ENCODE data around the gene DGKE.

The DGKE gene

DNA sequence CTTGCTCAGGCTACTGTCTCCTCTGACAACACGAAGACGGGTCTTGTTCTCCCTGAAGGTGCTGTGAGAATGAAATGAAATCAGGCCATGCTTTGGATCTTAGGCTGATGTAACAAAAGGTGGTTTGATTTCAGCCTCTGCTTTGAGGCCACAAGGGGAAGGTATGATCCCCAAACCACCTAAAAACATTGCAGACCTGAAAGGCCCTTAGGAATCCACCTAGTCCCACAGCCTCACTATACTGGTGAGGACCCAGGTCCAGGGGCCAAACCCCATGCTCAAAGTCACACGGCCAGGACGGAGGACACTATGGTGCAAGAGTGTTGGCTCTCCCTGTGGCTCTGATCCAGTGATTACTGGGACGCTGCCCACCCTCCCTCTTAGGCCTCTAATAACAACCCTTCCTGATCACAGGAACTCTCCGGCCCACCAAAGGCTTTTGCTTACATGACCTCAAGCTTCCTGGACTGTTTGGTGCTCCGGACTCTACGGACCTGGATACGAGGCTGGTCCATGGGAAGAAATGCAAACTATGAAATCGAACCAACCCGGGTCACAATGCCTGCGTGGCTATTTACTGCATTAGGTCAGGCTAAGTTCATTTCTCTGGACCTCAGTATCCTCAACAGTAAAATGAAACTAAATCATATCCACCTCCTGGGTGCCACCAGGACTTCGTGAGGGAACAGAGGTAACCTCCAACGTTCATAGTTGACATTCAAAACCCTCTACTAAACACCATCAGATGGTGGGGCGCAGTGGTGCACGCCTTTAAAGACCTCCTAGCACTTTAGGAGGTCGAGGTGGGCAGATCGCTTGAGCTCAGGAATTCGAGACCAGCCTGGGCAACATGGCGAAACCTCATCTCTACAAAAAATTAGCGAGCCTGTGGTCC, 78.4 kb downstream of the DGKE start:
- DNase-seq (ENCODE audit: extremely low read depth in 1 of 2, low read depth in 1 of 2), result no peak

DNA sequence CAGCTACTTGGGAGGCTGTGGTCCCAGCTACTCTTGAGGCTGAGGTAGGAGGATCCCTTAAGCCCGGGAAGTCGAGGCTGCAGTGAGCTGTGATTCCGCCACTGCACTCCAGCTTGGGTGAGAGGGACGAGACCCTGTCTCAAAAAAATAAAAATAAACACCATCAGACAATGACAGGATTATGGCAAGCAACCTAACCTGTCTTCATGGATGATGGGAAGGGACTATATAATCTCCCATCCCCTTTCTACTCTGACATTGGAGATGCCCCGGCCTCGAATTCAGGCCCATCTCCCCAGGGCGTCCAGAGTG, 79.0 kb downstream of the DGKE start:
- no peak for DNase-seq (ENCODE audit: extremely low read depth in 1 of 2, low read depth in 1 of 2)

DNA sequence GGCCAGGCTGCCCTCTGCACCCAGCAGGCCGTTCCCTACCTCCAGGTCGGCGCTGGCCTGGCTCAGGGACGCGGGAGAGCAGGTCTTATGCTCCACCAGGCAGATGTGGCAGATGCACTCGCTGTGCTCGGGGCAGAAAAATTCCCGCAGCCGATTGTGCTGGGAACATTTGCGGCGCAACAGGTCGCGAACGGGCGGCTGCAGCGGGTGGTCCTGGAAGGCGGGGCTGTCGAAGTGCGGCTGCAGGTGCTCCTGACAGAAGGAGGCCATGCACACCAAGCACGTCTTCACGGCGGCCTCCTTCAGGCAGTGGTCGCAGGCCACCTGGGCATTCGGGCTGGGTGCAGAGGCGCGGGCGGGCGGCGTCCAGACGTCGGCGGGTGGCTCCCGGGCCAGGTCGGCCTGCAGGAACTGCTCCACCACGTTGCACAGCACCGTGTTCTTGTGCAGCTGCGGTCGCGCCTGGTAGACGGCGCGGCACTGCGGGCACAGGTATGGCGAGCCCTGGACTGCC, 79.5 kb downstream of the DGKE start:
- DNase-seq (ENCODE audit: extremely low read depth in 1 of 2, low read depth in 1 of 2), result no peak

DNA sequence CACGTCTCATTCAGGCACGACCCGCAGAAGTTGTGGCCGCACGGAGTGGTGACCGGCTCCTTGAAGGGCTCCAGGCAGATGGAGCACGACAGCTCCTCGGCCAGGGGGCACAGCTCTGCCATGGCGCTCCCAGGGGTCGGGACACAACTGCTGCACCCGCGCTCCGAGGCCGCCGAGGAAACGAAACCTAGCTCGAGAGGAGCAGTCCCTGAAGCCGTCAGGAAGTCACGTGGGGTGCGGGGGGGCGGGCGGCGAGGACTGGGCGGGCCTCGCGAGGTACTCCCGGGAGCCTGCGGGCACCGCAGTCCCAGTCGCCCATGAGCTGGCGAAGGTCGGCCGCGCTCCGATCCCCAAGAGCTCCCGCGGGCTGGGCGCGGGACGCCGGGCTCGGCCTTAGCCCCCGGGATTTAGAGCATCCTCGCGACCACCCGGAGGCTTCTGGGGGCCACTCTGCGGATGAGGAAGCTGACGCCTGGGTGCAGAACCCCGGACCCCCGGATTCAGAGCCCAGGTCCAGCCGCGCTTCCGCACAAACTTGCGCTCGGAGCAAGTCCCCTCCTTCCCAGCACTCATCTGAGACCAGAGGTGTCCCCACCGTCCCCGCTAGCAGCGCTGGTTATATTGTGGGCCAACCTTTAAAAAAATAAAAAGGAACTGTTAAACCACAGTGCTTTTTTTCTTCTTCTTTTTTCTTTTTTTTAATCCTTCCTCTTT, 80.1 kb downstream of the DGKE start, which contains the start of gene TRIM25:
Gene TRIM25, minus strand, starts transcription at position 183 of the 714 bp plus-strand sequence. Its CDS starts 61 bp downstream, at position 122.
- peak; percentile 69 to 83 for DNase-seq (ENCODE audit: extremely low read depth in 1 of 2, low read depth in 1 of 2)

DNA sequence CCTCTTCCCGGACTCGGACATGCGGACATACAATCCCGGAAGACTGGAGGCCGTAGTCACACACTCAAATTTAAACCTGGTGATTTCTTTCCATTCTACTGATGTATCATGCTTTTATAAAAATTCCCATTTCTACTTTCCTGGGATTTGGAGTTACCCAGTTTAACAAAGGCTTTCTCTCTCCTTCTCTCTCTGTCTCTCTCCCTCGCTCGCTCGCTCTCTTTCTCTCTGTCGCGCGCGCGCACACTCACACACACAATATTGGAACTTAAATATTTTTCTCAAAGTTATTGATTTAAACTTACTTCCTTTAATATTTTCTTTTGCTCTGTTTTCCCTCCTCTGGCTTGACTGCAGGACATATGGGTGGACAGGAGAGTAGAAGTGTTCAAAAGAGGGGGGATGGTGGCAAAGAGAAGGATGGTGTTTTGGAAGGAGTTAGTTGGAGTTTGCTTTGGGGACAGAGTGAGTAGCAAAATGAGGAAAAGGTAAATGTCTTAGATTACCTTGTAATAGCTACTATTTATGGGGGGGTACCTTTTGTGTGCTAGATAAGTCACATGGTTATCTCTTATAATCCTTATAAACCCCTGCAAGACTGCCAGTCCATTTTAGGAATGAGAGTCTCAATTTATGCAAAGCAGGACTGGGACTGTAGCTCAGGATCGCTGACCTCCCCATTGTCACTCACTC, 80.8 kb downstream of the DGKE start:
- no peak for DNase-seq (ENCODE audit: extremely low read depth in 1 of 2, low read depth in 1 of 2)

DNA sequence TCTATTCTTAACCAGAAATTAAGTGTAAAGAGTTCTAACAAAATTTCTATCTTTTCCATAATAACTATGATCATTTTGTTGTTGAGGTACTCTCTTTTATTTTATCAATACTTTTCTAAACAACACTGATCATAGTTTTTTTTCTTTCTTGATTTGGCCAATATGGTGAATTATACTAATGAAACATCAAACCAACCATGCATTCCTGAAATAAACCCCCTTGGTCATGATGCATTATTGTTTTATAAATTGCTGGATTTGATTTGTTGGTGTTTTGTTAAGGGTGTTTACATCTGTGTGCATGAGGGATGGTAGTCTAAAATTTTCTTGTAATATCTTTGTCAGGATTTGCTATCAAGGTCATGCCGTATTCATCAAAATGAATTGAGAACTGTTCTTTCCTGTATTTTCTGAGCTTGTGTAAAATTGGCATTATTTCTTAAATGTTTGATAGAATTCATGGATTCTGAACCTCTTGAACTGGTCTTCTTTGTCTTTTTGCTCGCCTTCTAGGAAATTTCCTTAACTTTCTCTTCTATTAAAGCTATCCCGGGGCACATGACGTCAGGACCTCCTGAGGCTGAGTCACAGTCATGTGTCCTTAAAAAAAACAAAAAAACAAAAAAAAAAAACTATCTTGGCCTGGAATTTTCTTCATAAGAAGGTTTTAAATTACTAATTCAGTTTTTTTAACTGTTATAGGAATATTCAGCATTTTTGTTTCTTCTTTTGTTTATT, 83.8 kb downstream of the DGKE start:
- DNase-seq (ENCODE audit: extremely low read depth in 1 of 2, low read depth in 1 of 2), result no peak

DNA sequence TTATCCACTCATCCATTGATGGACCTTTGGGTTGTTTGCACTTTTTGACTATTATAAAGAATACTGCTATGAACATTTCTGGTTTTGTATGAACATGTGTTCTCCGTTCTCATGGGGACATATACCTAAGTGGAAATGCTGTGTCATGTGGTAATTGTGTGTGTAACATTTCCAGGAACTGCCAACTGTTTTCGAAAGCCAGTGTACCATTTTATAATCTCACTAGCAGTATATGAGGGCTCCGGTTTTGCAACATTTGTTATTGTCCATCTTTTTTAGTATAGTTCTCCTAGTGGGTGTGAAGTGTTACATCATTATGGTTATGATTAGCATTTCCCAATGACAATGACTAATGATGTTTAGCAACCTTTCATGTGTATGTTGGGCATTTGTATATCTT, 85.0 kb downstream of the DGKE start:
- DNase-seq (ENCODE audit: extremely low read depth in 1 of 2, low read depth in 1 of 2), result no peak

All from activated CD8-positive, alpha-beta memory T cell treated with anti-CD3 and anti-CD28 coated beads for 1 hour (primary cell).